Endodermal cell (in vitro differentiated cells): Measurements from ENCODE around the gene IGF2BP3. TPM values are rescaled to one million over a fixed set of nuclear protein-coding genes. Genes with fewer than 3 reads are reported as not detected.

Experiments used
- DNase-seq: peaks from one replicate; pipeline ENCODE4 v3.0.0-alpha.2; 2017
- H3K27ac ChIP-seq: 2 replicates; pipeline ENCODE4 v1.5.1; 2013; ENCODE audit warnings: mild to moderate bottlenecking, low read depth, low read length, moderate library complexity
- H3K27me3 ChIP-seq: 2 replicates; pipeline ENCODE4 v1.6.1; 2013; ENCODE audit warnings: mild to moderate bottlenecking, low read length, moderate library complexity; ENCODE audit not compliant: insufficient read depth, control insufficient read depth, poor library complexity, severe bottlenecking
- H3K36me3 ChIP-seq: 2 replicates; pipeline ENCODE4 v1.7.0; 2013; ENCODE audit warnings: mild to moderate bottlenecking, low read length, moderate library complexity; ENCODE audit not compliant: control insufficient read depth, insufficient read depth
- H3K4me1 ChIP-seq: one replicate; pipeline ENCODE4 v1.7.0; 2013; ENCODE audit warnings: low read length; ENCODE audit not compliant: control insufficient read depth, insufficient read depth
- H3K4me3 ChIP-seq: 2 replicates; pipeline ENCODE4 v1.5.1; 2013; ENCODE audit warnings: mild to moderate bottlenecking, low read length, moderate library complexity
- H3K9ac ChIP-seq: 2 replicates; pipeline ENCODE4 v1.6.1; 2013; ENCODE audit warnings: mild to moderate bottlenecking, low read length, moderate library complexity; ENCODE audit not compliant: poor library complexity, severe bottlenecking; ENCODE audit errors: extremely low read depth
- H3K9me3 ChIP-seq: 2 replicates; pipeline ENCODE4 v1.6.1; 2013; ENCODE audit warnings: mild to moderate bottlenecking, low read length, moderate library complexity; ENCODE audit not compliant: control insufficient read depth
- H3K27ac Mint-ChIP-seq: 2 replicates; pipeline ENCODE4 v1.8.0; 2020; ENCODE audit warnings: mixed read lengths
- H3K27me3 Mint-ChIP-seq: 2 replicates; pipeline ENCODE4 v1.8.0; 2021; ENCODE audit warnings: mild to moderate bottlenecking, mixed read lengths; ENCODE audit not compliant: insufficient read depth
- H3K36me3 Mint-ChIP-seq: 2 replicates; pipeline ENCODE4 v1.8.0; 2020; ENCODE audit warnings: low read depth, mixed read lengths
- H3K4me1 Mint-ChIP-seq: 2 replicates; pipeline ENCODE4 v1.8.0; 2020; ENCODE audit warnings: mixed read lengths
- H3K4me3 Mint-ChIP-seq: 2 replicates; pipeline ENCODE4 v1.8.0; 2020; ENCODE audit warnings: mild to moderate bottlenecking, moderate library complexity, mixed read lengths
- H3K9me3 Mint-ChIP-seq: 2 replicates; pipeline ENCODE4 v1.8.0; 2020; ENCODE audit warnings: mild to moderate bottlenecking, mixed read lengths
- CTCF ChIP-seq: fragments of 200-600 bp; sonication (generic); conservative IDR thresholded peaks from 2 replicates; pipeline ENCODE4 v1.5.0; 2021; ENCODE audit warnings: antibody characterized with exemption, mild to moderate bottlenecking
- WGBS, 2 experiments: methylation state at CpG; one replicate each; pipeline versions ENCODE4 v1.1.5 to v1.1.7; 2013; ENCODE audit warnings: missing lambda C conversion rate in 2 of 2, mixed read lengths in 1 of 2; ENCODE audit not compliant: insufficient coverage in 1 of 2, insufficient read length in 1 of 2; 5-methylcytosine and 5-hydroxymethylcytosine counted together
- total RNA-seq, 2 donors: library from RNA; stranded (reverse); fragmentation: NEBNext Ultra II Directional in 1 of 2; extraction: Animal tissue kit (Norgen Biotek cat#: 25700) in 1 of 2; gene quantifications; 2 replicates in 1 of 2; 3 replicates in 1 of 2; pipeline ENCODE4 v1.2.1, GENCODE V29; 2021

The IGF2BP3 gene
- total RNA-seq, 2 donors from 2014 or later: 114 to 123 TPM

- no peak for TF ChIP-seq CTCF
- Mint-ChIP-seq H3K27me3 (no peaks in the 10 kb centered on the region), H3K9me3 (no peaks in the 10 kb centered on the region), H3K36me3 (peaks cover 82% of the 10 kb centered on the region), H3K4me3 (no peak overlapping the region), H3K27ac (no peak overlapping the region), H3K4me1 (peaks cover 3% of the 10 kb centered on the region)
- no peak overlapping the region for H3K27ac ChIP-seq
- H3K27me3 ChIP-seq: no peaks in the 10 kb centered on the region
- H3K4me1 ChIP-seq: no peaks in the 10 kb centered on the region
- no peak overlapping the region for H3K4me3 ChIP-seq
- H3K36me3 ChIP-seq: peaks cover 83% of the 10 kb centered on the region
- peaks cover 20% of the 10 kb centered on the region for H3K9me3 ChIP-seq
- no peak for DNase-seq
- H3K9ac ChIP-seq: no peak overlapping the region
These were observed 132.9 kb downstream of the IGF2BP3 start for GRCh38 chr7:23337374-23337773.

GRCh38 chr7:23336799-23337283, 133.4 kb downstream of the IGF2BP3 start:
- no peaks in the 10 kb centered on the region for H3K27me3 Mint-ChIP-seq
- peaks cover 20% of the 10 kb centered on the region for H3K9me3 ChIP-seq
- no peak for TF ChIP-seq CTCF
- H3K4me3 Mint-ChIP-seq: no peak overlapping the region
- peaks cover 84% of the 10 kb centered on the region for H3K36me3 ChIP-seq
- 90 to 92% methylated on average over 4 to 6 of the region's 6 CpGs for WGBS, 2 experiments
- H3K4me1 Mint-ChIP-seq: peaks cover 3% of the 10 kb centered on the region
- no peaks in the 10 kb centered on the region for H3K9me3 Mint-ChIP-seq
- H3K27ac ChIP-seq: no peak overlapping the region
- H3K9ac ChIP-seq: no peak overlapping the region
- DNase-seq: no peak
- H3K4me3 ChIP-seq: no peak overlapping the region
- no peak overlapping the region for H3K27ac Mint-ChIP-seq
- H3K27me3 ChIP-seq: no peaks in the 10 kb centered on the region
- peaks cover 82% of the 10 kb centered on the region for H3K36me3 Mint-ChIP-seq
- H3K4me1 ChIP-seq: no peaks in the 10 kb centered on the region

- Mint-ChIP-seq H3K9me3 (no peaks in the 10 kb centered on the region), H3K27me3 (no peaks in the 10 kb centered on the region), H3K27ac (no peak overlapping the region), H3K4me3 (no peak overlapping the region), H3K4me1 (peaks cover 3% of the 10 kb centered on the region), H3K36me3 (peaks cover 85% of the 10 kb centered on the region)
- 96% methylated on average over 3 of the region's 3 CpGs for WGBS, 2 experiments
- H3K4me1 ChIP-seq: no peaks in the 10 kb centered on the region
- H3K36me3 ChIP-seq: peaks cover 86% of the 10 kb centered on the region
- H3K27me3 ChIP-seq: no peaks in the 10 kb centered on the region
- no peak overlapping the region for H3K27ac ChIP-seq
- peaks cover 20% of the 10 kb centered on the region for H3K9me3 ChIP-seq
- H3K4me3 ChIP-seq: no peak overlapping the region
- no peak for TF ChIP-seq CTCF
- no peak overlapping the region for H3K9ac ChIP-seq
- DNase-seq: no peak
These were observed 134.2 kb downstream of the IGF2BP3 start for GRCh38 chr7:23336086-23336485.
